A549 (cell line): Measurements from ENCODE around the gene MSN. TPM values are rescaled to one million over a fixed set of nuclear protein-coding genes. Genes with fewer than 3 reads are reported as not detected.

Experiments
- ATAC-seq, 2 experiments: fragments of 200-7000 bp in 1 of 2; fragments of >200 bp in 1 of 2; cut with Nextera tagmentation in 1 of 2; cut with Tn5 transposase in 1 of 2; 3 replicates each; pipeline versions ENCODE4 v1.8.0 to v1.9.1; 2018 to 2020; ENCODE audit warnings: mild to moderate bottlenecking in 1 of 2, moderate library complexity in 1 of 2
- CTCF ChIA-PET: fragments of 300-600 bp; sonication (Branson Sonifier 250); formaldehyde crosslinking; extraction: SDS; loops from one replicate; lab custom pipeline; 2021; ENCODE audit warnings: antibody characterized with exemption, inconsistent platforms; lab: Yijun Ruan, JAX
- POLR2A ChIA-PET: fragments of 350-600 bp; formaldehyde crosslinking; extraction: SDS; loops from one replicate; lab custom pipeline; 2021; ENCODE audit warnings: antibody characterized with exemption, inconsistent platforms; lab: Yijun Ruan, JAX
- DNase-seq, 2 experiments: peaks; one replicate each; pipeline versions ENCODE4 v3.0.0 to v3.0.0-alpha.2; 2011 to 2016; ENCODE audit warnings: low read depth in 1 of 2, low spot score in 1 of 2
- FAIRE-seq: peaks from 2 replicates; lab custom pipeline; 2011; peaks lifted over from hg19 to GRCh38; lab: Jason Lieb, UNC
- H3K27ac ChIP-seq, 2 experiments: fragments of >200 bp; sonication (Bioruptor Twin); formaldehyde crosslinking; 3 replicates each; pipeline ENCODE4 v1.5.1; 2016 to 2017
- H3K4me1 ChIP-seq: fragments of >200 bp; sonication (Bioruptor Twin); formaldehyde crosslinking; 3 replicates; pipeline ENCODE4 v1.6.1; 2016
- H3K4me2 ChIP-seq: fragments of >200 bp; sonication (Bioruptor Twin); formaldehyde crosslinking; 3 replicates; pipeline ENCODE4 v1.6.1; 2016
- H3K4me3 ChIP-seq: fragments of >200 bp; sonication (Bioruptor Twin); formaldehyde crosslinking; 3 replicates; pipeline ENCODE4 v1.5.1; 2016
- H3K9me3 ChIP-seq: fragments of >200 bp; sonication (Bioruptor Twin); formaldehyde crosslinking; 3 replicates; pipeline ENCODE4 v1.6.1; 2016
- ATOH8 ChIP-seq: fragments of 250-450 bp; sonication (Bioruptor Pico); IDR thresholded peaks from 2 replicates; pipeline ENCODE4 v1.5.0; 2020; ENCODE audit warnings: low read depth, mild to moderate bottlenecking, moderate library complexity
- BHLHE40 ChIP-seq: IDR thresholded peaks from 2 replicates; pipeline ENCODE4 v1.6.1; 2012; ENCODE audit warnings: low read depth, low read length, inconsistent platforms
- CBX8 ChIP-seq: fragments of 200-600 bp; sonication (generic); IDR thresholded peaks from 2 replicates; pipeline ENCODE4 v1.6.1; 2016
- CTCF ChIP-seq: fragments of >200 bp; sonication (Bioruptor Twin); formaldehyde crosslinking; IDR thresholded peaks from 3 replicates; pipeline ENCODE4 v1.5.1; 2016
- EHMT2 ChIP-seq: fragments of 200-600 bp; sonication (generic); IDR thresholded peaks from 2 replicates; pipeline ENCODE4 v1.6.1; 2016; ENCODE audit warnings: antibody characterized with exemption, low read depth, mild to moderate bottlenecking, moderate library complexity
- FOXS1 ChIP-seq: fragments of 250-450 bp; sonication (Bioruptor Pico); IDR thresholded peaks from 2 replicates; pipeline ENCODE4 v1.5.0; 2020; ENCODE audit warnings: mild to moderate bottlenecking, moderate library complexity
- HES2 ChIP-seq: fragments of >200 bp; sonication (Bioruptor Twin); formaldehyde crosslinking; IDR thresholded peaks from 2 replicates; pipeline ENCODE4 v1.6.1; 2016
- HOXB5 ChIP-seq: fragments of 250-450 bp; sonication (Bioruptor Pico); IDR thresholded peaks from 2 replicates; pipeline ENCODE4 v1.5.0; 2020; ENCODE audit warnings: mild to moderate bottlenecking, moderate library complexity
- KDM5A ChIP-seq: fragments of 200-600 bp; sonication (generic); IDR thresholded peaks from 2 replicates; pipeline ENCODE4 v1.6.1; 2016; ENCODE audit warnings: antibody characterized with exemption, mild to moderate bottlenecking
- MAX ChIP-seq: IDR thresholded peaks from 2 replicates; pipeline ENCODE4 v1.6.1; 2012
- MAZ ChIP-seq: fragments of 150-350 bp; IDR thresholded peaks from 2 replicates; pipeline ENCODE4 v1.6.1; 2014; ENCODE audit warnings: antibody characterized with exemption, low read depth, low read length, borderline replicate concordance
- NFE2L2 ChIP-seq: fragments of 150-350 bp; conservative IDR thresholded peaks from 2 replicates; pipeline ENCODE4 v1.6.1; 2014; ENCODE audit warnings: low read length
- POLR2A ChIP-seq: IDR thresholded peaks from 2 replicates; pipeline ENCODE4 v1.6.1; 2012; ENCODE audit warnings: mild to moderate bottlenecking, low read length
- POLR2AphosphoS2 ChIP-seq: conservative IDR thresholded peaks from 2 replicates; pipeline ENCODE4 v1.6.1; 2012; ENCODE audit warnings: low read length, improper control_type of control experiment, inconsistent platforms
- RARB ChIP-seq: fragments of 250-450 bp; sonication (Bioruptor Pico); IDR thresholded peaks from 2 replicates; pipeline ENCODE4 v1.8.0; 2021; ENCODE audit warnings: mild to moderate bottlenecking, moderate library complexity
- RCOR1 ChIP-seq: fragments of 150-350 bp; IDR thresholded peaks from 2 replicates; pipeline ENCODE4 v1.6.1; 2014; ENCODE audit warnings: antibody characterized with exemption, low read length, low read depth
- TP53 ChIP-seq: fragments of 250-450 bp; sonication (Bioruptor Pico); IDR thresholded peaks from 2 replicates; pipeline ENCODE4 v1.5.0; 2021; ENCODE audit warnings: mild to moderate bottlenecking, moderate library complexity
- ZFP36 ChIP-seq: fragments of 450-650 bp; IDR thresholded peaks from 2 replicates; pipeline ENCODE4 v1.6.1; 2014; ENCODE audit warnings: borderline replicate concordance; ENCODE audit not compliant: partially characterized antibody
- ZNF302 ChIP-seq: fragments of 250-450 bp; sonication (Bioruptor Pico); IDR thresholded peaks from 2 replicates; pipeline ENCODE4 v1.9.0; 2021; ENCODE audit warnings: inconsistent platforms, mild to moderate bottlenecking, moderate library complexity
- WGBS: methylation state at CpG from one replicate; pipeline ENCODE4 v1.1.6; 2017; ENCODE audit errors: missing lambda C conversion rate; 5-methylcytosine and 5-hydroxymethylcytosine counted together
- polyA plus RNA-seq, 4 experiments: library from polyadenylated mRNA; depleted of rRNA in 3 of 4; stranded (reverse); fragments of >200 nt; fragmentation: RNase III in 1 of 4; extraction: RNeasy Plus Mini Kit Qiagen cat#74134 plus additional on column Dnase treatment in 1 of 4; gene quantifications; 2 replicates in 3 of 4; 3 replicates in 1 of 4; pipeline ENCODE4 v1.2.3, GENCODE V29; 2011 to 2017

MSN gene
- polyA plus RNA-seq, 2 of the 4 experiments (the other 2 are of a cell fraction) = 269 to 285 TPM

- Histone ChIP-seq H3K4me2 (no peak overlapping the region), H3K27ac (no peak overlapping the region), H3K9me3 (no peaks in the 10 kb centered on the region), H3K4me3 (no peak overlapping the region), H3K4me1 (peaks cover 59% of the 10 kb centered on the region)
- DNase-seq (no peak), ATAC-seq (no peak), FAIRE-seq (no peak)
- no peak for TF ChIP-seq POLR2AphosphoS2
- no peak for TF ChIP-seq BHLHE40
- TF ChIP-seq EHMT2 = no peak
- no peak for TF ChIP-seq TP53 (CRISPR knock-in tag)
- no peak for TF ChIP-seq ZFP36
- TF ChIP-seq ATOH8 (CRISPR knock-in tag) = no peak
- no peak for TF ChIP-seq NFE2L2
- TF ChIP-seq MAX = no peak
- TF ChIP-seq CTCF = no peak
- no peak for TF ChIP-seq CBX8
- TF ChIP-seq POLR2A = no peak
- POLR2A ChIA-PET = no interaction called here
- 83% methylated on average over 2 of the region's 2 CpGs for WGBS
- CTCF ChIA-PET = interaction anchor here (0.9 to 1.6 kb wide), 4 partner anchors 19 to 297 kb away, joined by 3 to 5 read pairs (median 4); no protein-coding TSS in a partner anchor
Observed at GRCh38 chrX:65689377-65689776, 21.9 kb downstream of the MSN start.

GRCh38 chrX:65690057-65690855, 22.8 kb downstream of the MSN start:
- ChIA-PET CTCF (interaction anchor here (0.8 to 1.6 kb wide), 4 partner anchors 31 to 296 kb away, joined by 3 to 5 read pairs (median 4); no protein-coding TSS in a partner anchor), POLR2A (no interaction called here)
- no peak for DNase-seq
- ATAC-seq = peak; percentile 30 to 66; a peak in 3 of 6 replicates
- Histone ChIP-seq H3K9me3 (no peaks in the 10 kb centered on the region), H3K4me1 (peaks cover 57% of the 10 kb centered on the region), H3K4me3 (no peak overlapping the region), H3K27ac (no peak overlapping the region; a peak in 1 of 6 replicates), H3K4me2 (no peak overlapping the region)
- FAIRE-seq = no peak
- WGBS = 88% methylated on average over 5 of the region's 5 CpGs
- TF ChIP-seq KDM5A (no peak), MAZ (no peak), ZFP36 (no peak), EHMT2 (no peak), RCOR1 (no peak), HES2 (no peak), FOXS1 (CRISPR knock-in tag) (no peak), ZNF302 (CRISPR knock-in tag) (no peak), RARB (no peak), HOXB5 (CRISPR knock-in tag) (no peak), ATOH8 (CRISPR knock-in tag) (no peak)
